GM18909 (cell line): ENCODE results near the gene CLCNKA.

Experiments
- ATAC-seq: cut with Tn5 transposase; IDR thresholded peaks from one replicate; pipeline ENCODE4 v1.9.1; 2021; ENCODE audit warnings: mild to moderate bottlenecking; ENCODE audit not compliant: unreplicated experiment, poor library complexity

Gene CLCNKA

GRCh38 chr1:16073490-16074119 is 51.8 kb downstream of the CLCNKA start, which contains the start of gene FAM131C:
Gene FAM131C (minus strand): TSS chr1:16073651. CDS start chr1:16073442, 209 bp downstream.
- no peak for ATAC-seq

GRCh38 chr1:16074217-16074616 is 52.4 kb downstream of the CLCNKA start:
- no peak for ATAC-seq

- no peak for ATAC-seq
Observed at GRCh38 chr1:16075337-16076030, 53.6 kb downstream of the CLCNKA start.

- ATAC-seq = no peak
Observed at GRCh38 chr1:16076031-16076864, 54.4 kb downstream of the CLCNKA start.

GRCh38 chr1:16076865-16077238 is 55.0 kb downstream of the CLCNKA start:
- ATAC-seq = no peak

GRCh38 chr1:16077406-16078245 is 55.8 kb downstream of the CLCNKA start:
- ATAC-seq = no peak

GRCh38 chr1:16078925-16079656 is 57.3 kb downstream of the CLCNKA start:
- ATAC-seq = peak; percentile 46

- no peak for ATAC-seq
Observed at GRCh38 chr1:16080422-16081150, 58.8 kb downstream of the CLCNKA start.

GRCh38 chr1:16081636-16082035 is 59.8 kb downstream of the CLCNKA start:
- ATAC-seq = no peak

GRCh38 chr1:16082283-16083038 is 60.6 kb downstream of the CLCNKA start:
- no peak for ATAC-seq

GRCh38 chr1:16083486-16083885 is 61.6 kb downstream of the CLCNKA start:
- no peak for ATAC-seq
